Measurements from ENCODE around the gene EPHA1.

DNA sequence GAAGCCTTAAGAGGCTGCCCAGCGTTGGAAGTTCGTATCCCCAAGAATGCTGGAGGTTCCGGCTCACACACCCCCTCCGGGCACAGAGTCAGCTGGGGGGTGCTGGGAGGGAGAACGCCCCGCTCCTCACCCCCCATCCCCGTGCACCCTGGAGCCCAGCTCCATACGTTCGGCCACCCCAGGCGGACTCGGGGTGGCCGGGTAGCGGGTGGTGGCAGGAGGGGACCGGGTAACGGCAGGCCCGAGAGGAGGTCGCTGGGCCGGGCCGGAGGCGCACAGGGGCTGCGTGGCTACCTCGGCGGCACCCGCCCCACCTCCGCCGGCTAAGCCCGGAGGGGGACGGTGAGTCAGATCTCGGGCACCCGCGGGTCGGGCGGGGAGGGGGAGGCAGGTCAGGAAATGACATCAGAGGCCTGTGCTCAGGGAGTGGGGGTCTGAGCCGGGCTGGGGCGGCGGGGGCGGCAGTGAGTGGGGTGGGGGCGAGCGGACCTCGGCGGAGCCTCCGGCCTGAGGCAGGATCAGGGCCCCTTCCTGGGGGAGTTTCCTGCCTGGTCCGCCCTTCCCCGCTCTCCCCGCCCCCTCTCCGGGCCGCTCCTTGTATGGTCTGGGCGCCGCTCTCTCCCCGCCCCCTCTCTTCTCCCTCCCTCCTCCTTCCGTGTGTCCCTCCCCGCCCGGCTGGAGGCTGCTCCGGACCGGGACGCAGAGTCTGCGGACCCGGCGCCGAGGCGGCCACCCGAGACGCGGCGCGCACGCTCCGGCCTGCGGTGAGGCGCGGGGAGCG lies 27.8 kb downstream of the EPHA1 start, which contains the start of gene ZYX:
- TF ChIP-seq, protein P1, sequence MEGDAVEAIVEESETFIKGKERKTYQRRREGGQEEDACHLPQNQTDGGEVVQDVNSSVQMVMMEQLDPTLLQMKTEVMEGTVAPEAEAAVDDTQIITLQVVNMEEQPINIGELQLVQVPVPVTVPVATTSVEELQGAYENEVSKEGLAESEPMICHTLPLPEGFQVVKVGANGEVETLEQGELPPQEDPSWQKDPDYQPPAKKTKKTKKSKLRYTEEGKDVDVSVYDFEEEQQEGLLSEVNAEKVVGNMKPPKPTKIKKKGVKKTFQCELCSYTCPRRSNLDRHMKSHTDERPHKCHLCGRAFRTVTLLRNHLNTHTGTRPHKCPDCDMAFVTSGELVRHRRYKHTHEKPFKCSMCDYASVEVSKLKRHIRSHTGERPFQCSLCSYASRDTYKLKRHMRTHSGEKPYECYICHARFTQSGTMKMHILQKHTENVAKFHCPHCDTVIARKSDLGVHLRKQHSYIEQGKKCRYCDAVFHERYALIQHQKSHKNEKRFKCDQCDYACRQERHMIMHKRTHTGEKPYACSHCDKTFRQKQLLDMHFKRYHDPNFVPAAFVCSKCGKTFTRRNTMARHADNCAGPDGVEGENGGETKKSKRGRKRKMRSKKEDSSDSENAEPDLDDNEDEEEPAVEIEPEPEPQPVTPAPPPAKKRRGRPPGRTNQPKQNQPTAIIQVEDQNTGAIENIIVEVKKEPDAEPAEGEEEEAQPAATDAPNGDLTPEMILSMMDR (IDR thresholded peaks at IDR 0.05; ENCODE audit: low read length), result no peak
- TF ChIP-seq EZH2 (optimal IDR thresholded peaks at IDR 0.05; ENCODE audit: low read depth, low read length), result no peak
